DOHH2 (cell line): ENCODE results near the gene LRGUK.

Experiments
- H3F3A ChIP-seq: fragments of 200-600 bp; sonication (generic), shearing (Covaris generic); 2 replicates; pipeline ENCODE4 v1.6.0; 2016; ENCODE audit warnings: antibody characterized with exemption, mild to moderate bottlenecking; ENCODE audit not compliant: control insufficient read depth, insufficient read depth
- H3K27ac ChIP-seq: fragments of 200-600 bp; sonication (generic); 2 replicates; pipeline ENCODE4 v1.5.1; 2014; ENCODE audit warnings: low read depth, mild to moderate bottlenecking, low read length, moderate library complexity
- H3K27me3 ChIP-seq: fragments of 200-600 bp; sonication (generic); 2 replicates; pipeline ENCODE4 v1.6.1; 2014; ENCODE audit warnings: mild to moderate bottlenecking, low read length, mixed read lengths; ENCODE audit not compliant: control insufficient read depth
- H3K36me3 ChIP-seq: fragments of 200-600 bp; sonication (generic); 2 replicates; pipeline ENCODE4 v1.6.1; 2014; ENCODE audit warnings: mild to moderate bottlenecking, low read length, moderate library complexity, mixed read lengths; ENCODE audit not compliant: control insufficient read depth
- H3K4me1 ChIP-seq: fragments of 200-600 bp; sonication (generic); 2 replicates; pipeline ENCODE4 v1.6.1; 2014; ENCODE audit warnings: mild to moderate bottlenecking, low read length, mixed read lengths; ENCODE audit not compliant: control insufficient read depth
- H3K4me2 ChIP-seq: fragments of 200-600 bp; sonication (generic); 2 replicates; pipeline ENCODE4 v1.6.0; 2014; ENCODE audit warnings: mild to moderate bottlenecking, low read length, moderate library complexity
- H3K4me3 ChIP-seq: fragments of 200-600 bp; sonication (generic); 2 replicates; pipeline ENCODE4 v1.5.1; 2014; ENCODE audit warnings: mild to moderate bottlenecking, low read length, mixed read lengths
- H3K79me2 ChIP-seq: fragments of 200-600 bp; sonication (generic); 2 replicates; pipeline ENCODE4 v1.6.1; 2014; ENCODE audit warnings: mild to moderate bottlenecking, low read length, mixed read lengths; ENCODE audit not compliant: control insufficient read depth
- H3K9me2 ChIP-seq: fragments of 200-600 bp; sonication (generic); replicated peaks from 2 replicates; pipeline ENCODE4 v1.6.1; 2014; ENCODE audit warnings: mild to moderate bottlenecking, low read length, mixed read lengths; ENCODE audit not compliant: control insufficient read depth
- H3K9me3 ChIP-seq: fragments of 200-600 bp; sonication (generic); 2 replicates; pipeline ENCODE4 v1.6.1; 2014; ENCODE audit warnings: antibody characterized with exemption, low read length, mixed read lengths; ENCODE audit not compliant: control insufficient read depth, insufficient read depth
- H4K20me1 ChIP-seq: fragments of 200-600 bp; sonication (generic); 2 replicates; pipeline ENCODE4 v1.6.0; 2014; ENCODE audit warnings: low read depth, mild to moderate bottlenecking, antibody characterized with exemption, low read length, moderate library complexity; ENCODE audit not compliant: control insufficient read depth, insufficient read depth
- CTCF ChIP-seq: fragments of 200-600 bp; sonication (generic); IDR thresholded peaks from one replicate; pipeline ENCODE4 v1.5.1; 2014; ENCODE audit warnings: antibody characterized with exemption, mild to moderate bottlenecking, low read depth, low read length; ENCODE audit not compliant: poor library complexity, severe bottlenecking
- EZH2phosphoT487 ChIP-seq: fragments of 200-600 bp; sonication (generic); IDR thresholded peaks from 2 replicates; pipeline ENCODE4 v1.6.1; 2017; ENCODE audit warnings: borderline replicate concordance, mild to moderate bottlenecking, antibody characterized with exemption, low read length, moderate library complexity, mixed read lengths

The LRGUK gene

GRCh38 chr7:134120405-134120804 is 6.7 kb upstream of the LRGUK start:
- Histone ChIP-seq H3F3A (no peaks in the 10 kb centered on the region), H3K27me3 (0 out of 2 replicates have a peak, but pooled peaks cover 4% of the 10 kb centered on the region), H3K4me3 (no peak overlapping the region), H3K4me1 (peaks cover 3% of the 10 kb centered on the region; the same call in 1 of the 2 replicates), H3K27ac (no peak overlapping the region), H3K79me2 (no peaks in the 10 kb centered on the region), H3K9me3 (no peaks in the 10 kb centered on the region), H3K9me2 (no peaks in the 10 kb centered on the region), H3K4me2 (no peak overlapping the region), H3K36me3 (no peaks in the 10 kb centered on the region), H4K20me1 (no peaks in the 10 kb centered on the region)
- no peak for TF ChIP-seq EZH2phosphoT487
- TF ChIP-seq CTCF = no peak

GRCh38 chr7:134121632-134122139 is 5.5 kb upstream of the LRGUK start:
- Histone ChIP-seq H3F3A (no peaks in the 10 kb centered on the region), H4K20me1 (no peaks in the 10 kb centered on the region), H3K9me3 (no peaks in the 10 kb centered on the region), H3K27me3 (0 out of 2 replicates have a peak, but pooled peaks cover 4% of the 10 kb centered on the region), H3K4me1 (peaks cover 4% of the 10 kb centered on the region), H3K9me2 (no peaks in the 10 kb centered on the region), H3K36me3 (no peaks in the 10 kb centered on the region), H3K4me3 (no peak overlapping the region), H3K4me2 (no peak overlapping the region), H3K79me2 (no peaks in the 10 kb centered on the region), H3K27ac (no peak overlapping the region)
- TF ChIP-seq CTCF = no peak
- TF ChIP-seq EZH2phosphoT487 = no peak

- no peaks in the 10 kb centered on the region for H3K9me2 ChIP-seq
- H4K20me1 ChIP-seq = no peaks in the 10 kb centered on the region
- no peak overlapping the region for H3K4me3 ChIP-seq
- peaks cover 12% of the 10 kb centered on the region for H3K4me1 ChIP-seq
- TF ChIP-seq EZH2phosphoT487 (no peak), CTCF (no peak)
- H3K9me3 ChIP-seq = no peaks in the 10 kb centered on the region
- H3K4me2 ChIP-seq = no peak overlapping the region
- H3K27me3 ChIP-seq = peaks cover 8% of the 10 kb centered on the region
- H3K79me2 ChIP-seq = no peaks in the 10 kb centered on the region
- no peaks in the 10 kb centered on the region for H3F3A ChIP-seq
- H3K36me3 ChIP-seq = no peaks in the 10 kb centered on the region
- H3K27ac ChIP-seq = no peak overlapping the region
Measured at GRCh38 chr7:134122980-134123379, 4.2 kb upstream of the LRGUK start.
